ENCODE data around the gene CABP4. TPM values are rescaled to one million over a fixed set of nuclear protein-coding genes. Genes with fewer than 3 reads are reported as not detected.

Gene CABP4
- total RNA-seq (2022) = 24.8 and 25.4 TPM in 2 replicates
- percentile 60 among the genes with signal in this experiment for Bru-seq, nascent RNA
- percentile 78 among the genes with signal in this experiment for BruChase-seq, experiment 1, labeled RNA remaining after a 6-hour chase
- percentile 74 among the genes with signal in this experiment for BruChase-seq, experiment 2, labeled RNA remaining after a 2-hour chase
- long read RNA-seq, partial matches to known transcripts = 1 of 10 reads
- long read RNA-seq, other reads (novel, unspliced or antisense) = 9 of 10 reads

- no peak within 1 kb of the TSS for H3K4me3 Mint-ChIP-seq (ENCODE audit: low read depth, unreplicated experiment)
- no peaks in the 10 kb centered on the region for H3K9me3 Mint-ChIP-seq (ENCODE audit: low read depth, unreplicated experiment)
- no TSS peak for BruUV-seq (replicated peaks)
- H3K27me3 Mint-ChIP-seq (ENCODE audit: unreplicated experiment) = no peaks in the 10 kb centered on the region
- H3K4me1 Mint-ChIP-seq (ENCODE audit: low read depth, unreplicated experiment) = peaks cover 15% of the 10 kb centered on the region
- no peak for DNase-seq
- H3K27ac Mint-ChIP-seq (ENCODE audit: unreplicated experiment) = no peak within 1 kb of the TSS
- peaks cover 20% of the 10 kb centered on the region for H3K36me3 Mint-ChIP-seq (ENCODE audit: insufficient read depth, unreplicated experiment)
- CTCF ChIA-PET = no interaction called here
- TF ChIP-seq CTCF (IDR thresholded peaks at IDR 0.05; ENCODE audit: unreplicated experiment) = no peak
- intact Hi-C loops (cut with micrococcal nuclease; ENCODE audit: unreplicated experiment) = no loop called here
These were observed at the start of gene CABP4 for GRCh38 chr11:67455054-67455453. CABP4 (plus strand) TSS chr11:67455354; CDS start chr11:67455424, 70 bp downstream.

DNA sequence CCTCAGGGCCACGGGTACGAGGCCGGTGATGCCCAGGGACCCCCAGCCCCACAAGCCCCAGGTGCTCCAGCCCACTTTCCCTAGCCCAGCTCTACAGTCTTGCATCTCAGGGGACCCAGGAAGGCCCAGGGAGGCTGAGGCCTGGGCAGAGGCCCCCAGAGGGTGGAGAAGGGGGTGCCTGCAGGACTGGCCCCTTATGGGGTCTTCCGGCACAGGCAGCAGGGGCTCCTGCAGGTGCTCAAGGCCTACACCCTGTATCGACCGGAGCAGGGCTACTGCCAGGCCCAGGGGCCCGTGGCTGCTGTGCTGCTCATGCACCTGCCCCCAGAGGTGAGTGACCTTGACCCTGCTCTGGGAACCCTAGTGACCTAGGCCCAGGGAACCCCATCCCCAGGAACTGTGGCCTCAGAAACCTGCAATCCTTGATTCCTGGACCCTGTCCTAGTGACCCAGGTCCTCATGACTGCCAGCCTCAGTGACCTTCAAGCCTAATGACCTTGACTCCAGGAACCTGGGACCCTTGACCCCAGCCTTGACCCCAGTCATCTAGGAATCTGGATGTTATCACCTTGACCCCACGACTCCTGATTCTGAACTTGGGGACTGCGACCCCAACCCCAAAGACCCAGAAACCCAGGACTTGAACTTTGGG lies 49.3 kb upstream of the CABP4 start:
- DNase-seq = no peak
- no peak for TF ChIP-seq CTCF (IDR thresholded peaks at IDR 0.05; ENCODE audit: unreplicated experiment)
- H3K36me3 Mint-ChIP-seq (ENCODE audit: insufficient read depth, unreplicated experiment) = peaks cover 13% of the 10 kb centered on the region
- no peaks in the 10 kb centered on the region for H3K9me3 Mint-ChIP-seq (ENCODE audit: low read depth, unreplicated experiment)
- BruUV-seq (replicated peaks) = no TSS peak
- H3K4me3 Mint-ChIP-seq (ENCODE audit: low read depth, unreplicated experiment) = no peak overlapping the region
- no peak overlapping the region for H3K27ac Mint-ChIP-seq (ENCODE audit: unreplicated experiment)
- no peaks in the 10 kb centered on the region for H3K4me1 Mint-ChIP-seq (ENCODE audit: low read depth, unreplicated experiment)
- intact Hi-C loops (cut with micrococcal nuclease; ENCODE audit: unreplicated experiment) = no loop called here
- CTCF ChIA-PET = no interaction called here
- peaks cover 7% of the 10 kb centered on the region for H3K27me3 Mint-ChIP-seq (ENCODE audit: unreplicated experiment)

GRCh38 chr11:67406420-67406968 lies 48.7 kb upstream of the CABP4 start:
- TF ChIP-seq CTCF (IDR thresholded peaks at IDR 0.05; ENCODE audit: unreplicated experiment) = no peak
- Mint-ChIP-seq H3K27ac (ENCODE audit: unreplicated experiment) (no peak overlapping the region), H3K27me3 (ENCODE audit: unreplicated experiment) (peaks cover 14% of the 10 kb centered on the region), H3K36me3 (ENCODE audit: insufficient read depth, unreplicated experiment) (peaks cover 10% of the 10 kb centered on the region), H3K9me3 (ENCODE audit: low read depth, unreplicated experiment) (no peaks in the 10 kb centered on the region), H3K4me1 (ENCODE audit: low read depth, unreplicated experiment) (no peaks in the 10 kb centered on the region), H3K4me3 (ENCODE audit: low read depth, unreplicated experiment) (no peak overlapping the region)
- no TSS peak for BruUV-seq (replicated peaks)
- DNase-seq = no peak
- intact Hi-C loops (cut with micrococcal nuclease; ENCODE audit: unreplicated experiment) = no loop called here
- CTCF ChIA-PET = no interaction called here

- BruUV-seq (replicated peaks) = no TSS peak
- intact Hi-C loops (cut with micrococcal nuclease; ENCODE audit: unreplicated experiment) = no loop called here
- TF ChIP-seq CTCF (IDR thresholded peaks at IDR 0.05; ENCODE audit: unreplicated experiment) = no peak
- Mint-ChIP-seq H3K4me3 (ENCODE audit: low read depth, unreplicated experiment) (no peak overlapping the region), H3K9me3 (ENCODE audit: low read depth, unreplicated experiment) (no peaks in the 10 kb centered on the region), H3K36me3 (ENCODE audit: insufficient read depth, unreplicated experiment) (peaks cover 10% of the 10 kb centered on the region), H3K27me3 (ENCODE audit: unreplicated experiment) (peaks cover 20% of the 10 kb centered on the region), H3K27ac (ENCODE audit: unreplicated experiment) (no peak overlapping the region), H3K4me1 (ENCODE audit: low read depth, unreplicated experiment) (no peaks in the 10 kb centered on the region)
- DNase-seq = no peak
- CTCF ChIA-PET = no interaction called here
These were observed 48.0 kb upstream of the CABP4 start for GRCh38 chr11:67406969-67407687.
